Body of pancreas (tissue), 4 donors: ENCODE results near the gene POGLUT3.

Experiments used
- POLR2A ChIP-seq, 3 donors: fragments of 450-650 bp; IDR thresholded peaks; one replicate each; pipeline ENCODE4 v1.6.1; 2016; ENCODE audit warnings: antibody characterized with exemption in 3 of 3, mild to moderate bottlenecking in 2 of 3
- TF ChIP-seq, protein P1 (sequence below), 7 experiments: fragments of 450-650 bp in 4 of 7; fragments of 200-600 bp in 3 of 7; sonication (generic) in 3 of 7; IDR thresholded peaks; one replicate each; pipeline ENCODE4 v1.5.1; 2016 to 2019; ENCODE audit warnings: antibody characterized with exemption in 7 of 7

DNA sequence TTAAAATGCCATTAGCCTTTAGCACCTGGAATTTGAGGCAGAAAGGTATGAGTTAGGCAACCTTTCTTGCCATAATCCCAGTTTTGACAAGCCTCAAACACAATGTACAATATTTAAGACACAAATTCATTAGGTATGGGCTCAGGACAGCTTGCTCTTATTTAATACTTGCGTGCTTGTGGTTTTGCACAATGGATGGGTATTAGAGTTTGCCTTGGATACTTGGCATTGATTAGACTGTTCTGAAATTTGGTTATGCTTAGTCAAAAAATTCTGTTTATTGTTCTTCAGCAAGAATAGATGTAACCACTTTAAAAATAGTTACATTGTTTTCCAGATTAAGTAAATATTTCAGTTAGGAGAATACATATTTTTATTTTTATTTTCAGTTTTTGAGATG lies 25.5 kb downstream of the POGLUT3 start:
- TF ChIP-seq, protein P1, sequence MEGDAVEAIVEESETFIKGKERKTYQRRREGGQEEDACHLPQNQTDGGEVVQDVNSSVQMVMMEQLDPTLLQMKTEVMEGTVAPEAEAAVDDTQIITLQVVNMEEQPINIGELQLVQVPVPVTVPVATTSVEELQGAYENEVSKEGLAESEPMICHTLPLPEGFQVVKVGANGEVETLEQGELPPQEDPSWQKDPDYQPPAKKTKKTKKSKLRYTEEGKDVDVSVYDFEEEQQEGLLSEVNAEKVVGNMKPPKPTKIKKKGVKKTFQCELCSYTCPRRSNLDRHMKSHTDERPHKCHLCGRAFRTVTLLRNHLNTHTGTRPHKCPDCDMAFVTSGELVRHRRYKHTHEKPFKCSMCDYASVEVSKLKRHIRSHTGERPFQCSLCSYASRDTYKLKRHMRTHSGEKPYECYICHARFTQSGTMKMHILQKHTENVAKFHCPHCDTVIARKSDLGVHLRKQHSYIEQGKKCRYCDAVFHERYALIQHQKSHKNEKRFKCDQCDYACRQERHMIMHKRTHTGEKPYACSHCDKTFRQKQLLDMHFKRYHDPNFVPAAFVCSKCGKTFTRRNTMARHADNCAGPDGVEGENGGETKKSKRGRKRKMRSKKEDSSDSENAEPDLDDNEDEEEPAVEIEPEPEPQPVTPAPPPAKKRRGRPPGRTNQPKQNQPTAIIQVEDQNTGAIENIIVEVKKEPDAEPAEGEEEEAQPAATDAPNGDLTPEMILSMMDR (IDR thresholded peaks at IDR 0.05): no peak
- TF ChIP-seq POLR2A (IDR thresholded peaks at IDR 0.05): no peak
